PC-3 (cell line): Measurements from ENCODE around the gene FRMD5. TPM values are rescaled to one million over a fixed set of nuclear protein-coding genes. Genes with fewer than 3 reads are reported as not detected.

Source experiments
- ATAC-seq: fragments of 200-7000 bp; cut with Tn5 transposase; 2 replicates; pipeline ENCODE4 v1.9.1; 2020; ENCODE audit warnings: mild to moderate bottlenecking, moderate library complexity
- BruUV-seq: library from RNA; stranded (reverse); fragments of 400-500 nt; replicated peaks from 2 replicates; lab custom pipeline; 2021; lab: Mats Ljungman, UMichigan
- CTCF ChIA-PET: fragments of 300-600 bp; sonication (Branson Sonifier 250); formaldehyde crosslinking; loops from one replicate; lab custom pipeline; 2022; ENCODE audit warnings: antibody characterized with exemption; lab: Charles Lee
- POLR2A ChIA-PET: fragments of 300-600 bp; sonication (Branson Sonifier 250); formaldehyde crosslinking; loops from one replicate; lab custom pipeline; 2022; ENCODE audit warnings: antibody characterized with exemption; ENCODE audit not compliant: unreplicated experiment; lab: Charles Lee
- DNase-seq: peaks from one replicate; pipeline ENCODE4 v3.0.0-alpha.2; 2015
- H2AFZ ChIP-seq: fragments of 300-600 bp; sonication (generic); 2 replicates; pipeline ENCODE4 v1.6.0; 2016; ENCODE audit warnings: antibody characterized with exemption, low read length
- H3F3A ChIP-seq: fragments of 300-600 bp; sonication (generic); one replicate; pipeline ENCODE4 v1.6.0; 2017; ENCODE audit warnings: antibody characterized with exemption, low read length, control low read depth, mild to moderate bottlenecking; ENCODE audit not compliant: unreplicated experiment
- H3K27ac ChIP-seq: fragments of 300-600 bp; sonication (generic); 2 replicates; pipeline ENCODE4 v1.5.1; 2016; ENCODE audit warnings: mild to moderate bottlenecking, low read length
- H3K27me3 ChIP-seq: fragments of 300-600 bp; sonication (generic); 2 replicates; pipeline ENCODE4 v1.6.1; 2016; ENCODE audit warnings: low read length, mixed read lengths
- H3K36me3 ChIP-seq: fragments of 300-600 bp; sonication (generic); 2 replicates; pipeline ENCODE4 v1.6.1; 2016; ENCODE audit warnings: low read depth, mixed run types, low read length, mixed read lengths
- H3K4me1 ChIP-seq: fragments of 300-600 bp; sonication (generic); 2 replicates; pipeline ENCODE4 v1.5.1; 2016; ENCODE audit warnings: low read length; ENCODE audit not compliant: insufficient read depth
- H3K4me2 ChIP-seq: fragments of 300-600 bp; sonication (generic); 2 replicates; pipeline ENCODE4 v1.6.0; 2016; ENCODE audit warnings: low read length
- H3K4me3 ChIP-seq: fragments of 300-600 bp; sonication (generic); 2 replicates; pipeline ENCODE4 v1.5.1; 2016; ENCODE audit warnings: mild to moderate bottlenecking, low read length, mixed read lengths
- H3K79me2 ChIP-seq: fragments of 300-600 bp; sonication (generic); 2 replicates; pipeline ENCODE4 v1.6.1; 2017; ENCODE audit warnings: low read length, mixed read lengths
- H3K9ac ChIP-seq: fragments of 300-600 bp; sonication (generic); 2 replicates; pipeline ENCODE4 v1.6.0; 2016; ENCODE audit warnings: mild to moderate bottlenecking, low read length
- H3K9me2 ChIP-seq: fragments of 300-600 bp; sonication (generic); replicated peaks from 2 replicates; pipeline ENCODE4 v1.6.1; 2016; ENCODE audit warnings: mixed run types, low read length, mixed read lengths
- H3K9me3 ChIP-seq: fragments of 300-600 bp; sonication (generic); 2 replicates; pipeline ENCODE4 v1.6.1; 2016; ENCODE audit warnings: low read length, mixed read lengths
- H4K20me1 ChIP-seq: fragments of 300-600 bp; sonication (generic); 2 replicates; pipeline ENCODE4 v1.6.1; 2016; ENCODE audit warnings: low read length, mixed read lengths
- EZH2 ChIP-seq: fragments of 300-600 bp; sonication (generic); IDR thresholded peaks from one replicate; pipeline ENCODE4 v1.6.1; 2017; ENCODE audit warnings: antibody characterized with exemption, mild to moderate bottlenecking, low read length; ENCODE audit not compliant: unreplicated experiment
- EZH2phosphoT487 ChIP-seq: fragments of 300-600 bp; sonication (generic); IDR thresholded peaks from 2 replicates; pipeline ENCODE4 v1.6.1; 2018; ENCODE audit warnings: mild to moderate bottlenecking, antibody characterized with exemption, low read length, borderline replicate concordance
- intact Hi-C: fragments of 100-400 bp; cut with micrococcal nuclease; formaldehyde crosslinking; loops from 2 replicates; pipeline ENCODE4 v1.9.0; 2023
- total RNA-seq: library from RNA; depleted of rRNA; stranded (reverse); fragments of >200 nt; gene quantifications from 2 replicates; pipeline ENCODE4 v1.2.3, GENCODE V29; 2014
- TF ChIP-seq, protein P1 (sequence below): fragments of 300-600 bp; sonication (generic); conservative IDR thresholded peaks from 2 replicates; pipeline ENCODE4 v1.5.1; 2017; ENCODE audit warnings: antibody characterized with exemption, low read depth, mild to moderate bottlenecking, low read length

Gene FRMD5
- total RNA-seq, 1 experiment from 2014 or later = 8.7 TPM

DNA sequence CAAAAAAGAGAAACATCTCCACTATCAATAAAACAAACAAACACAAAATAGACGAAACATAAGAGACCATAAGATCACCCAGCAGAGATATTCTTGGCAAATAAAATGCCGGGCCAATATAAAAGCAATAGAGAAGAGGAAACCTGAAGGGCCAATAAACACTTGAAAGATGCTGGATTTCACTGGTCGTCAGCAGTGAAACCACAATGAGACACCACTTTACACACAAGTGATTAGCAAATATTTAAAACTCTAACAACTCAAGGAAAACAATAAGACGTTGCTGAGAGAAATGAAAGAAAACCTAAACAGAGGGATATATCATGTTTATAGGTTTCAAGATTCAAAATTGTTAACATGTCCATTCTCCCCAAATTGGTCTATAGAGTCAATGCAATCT is 219.7 kb downstream of the FRMD5 start:
- Histone ChIP-seq H3K36me3 (no peaks in the 10 kb centered on the region), H3K9ac (no peak overlapping the region), H3K4me3 (no peak overlapping the region), H3K27ac (no peak overlapping the region), H4K20me1 (no peaks in the 10 kb centered on the region), H3K9me3 (no peaks in the 10 kb centered on the region), H3K9me2 (no peaks in the 10 kb centered on the region), H3F3A (no peaks in the 10 kb centered on the region), H3K79me2 (no peaks in the 10 kb centered on the region), H3K27me3 (no peaks in the 10 kb centered on the region), H3K4me1 (no peaks in the 10 kb centered on the region), H3K4me2 (no peak overlapping the region), H2AFZ (no peak overlapping the region)
- ChIA-PET CTCF (no interaction called here), POLR2A (no interaction called here)
- intact Hi-C loops = no loop called here
- BruUV-seq = no TSS peak
- no peak for ATAC-seq
- TF ChIP-seq EZH2phosphoT487 = no peak
- TF ChIP-seq, protein P1, sequence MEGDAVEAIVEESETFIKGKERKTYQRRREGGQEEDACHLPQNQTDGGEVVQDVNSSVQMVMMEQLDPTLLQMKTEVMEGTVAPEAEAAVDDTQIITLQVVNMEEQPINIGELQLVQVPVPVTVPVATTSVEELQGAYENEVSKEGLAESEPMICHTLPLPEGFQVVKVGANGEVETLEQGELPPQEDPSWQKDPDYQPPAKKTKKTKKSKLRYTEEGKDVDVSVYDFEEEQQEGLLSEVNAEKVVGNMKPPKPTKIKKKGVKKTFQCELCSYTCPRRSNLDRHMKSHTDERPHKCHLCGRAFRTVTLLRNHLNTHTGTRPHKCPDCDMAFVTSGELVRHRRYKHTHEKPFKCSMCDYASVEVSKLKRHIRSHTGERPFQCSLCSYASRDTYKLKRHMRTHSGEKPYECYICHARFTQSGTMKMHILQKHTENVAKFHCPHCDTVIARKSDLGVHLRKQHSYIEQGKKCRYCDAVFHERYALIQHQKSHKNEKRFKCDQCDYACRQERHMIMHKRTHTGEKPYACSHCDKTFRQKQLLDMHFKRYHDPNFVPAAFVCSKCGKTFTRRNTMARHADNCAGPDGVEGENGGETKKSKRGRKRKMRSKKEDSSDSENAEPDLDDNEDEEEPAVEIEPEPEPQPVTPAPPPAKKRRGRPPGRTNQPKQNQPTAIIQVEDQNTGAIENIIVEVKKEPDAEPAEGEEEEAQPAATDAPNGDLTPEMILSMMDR = no peak
- TF ChIP-seq EZH2 = no peak
- DNase-seq = no peak

DNA sequence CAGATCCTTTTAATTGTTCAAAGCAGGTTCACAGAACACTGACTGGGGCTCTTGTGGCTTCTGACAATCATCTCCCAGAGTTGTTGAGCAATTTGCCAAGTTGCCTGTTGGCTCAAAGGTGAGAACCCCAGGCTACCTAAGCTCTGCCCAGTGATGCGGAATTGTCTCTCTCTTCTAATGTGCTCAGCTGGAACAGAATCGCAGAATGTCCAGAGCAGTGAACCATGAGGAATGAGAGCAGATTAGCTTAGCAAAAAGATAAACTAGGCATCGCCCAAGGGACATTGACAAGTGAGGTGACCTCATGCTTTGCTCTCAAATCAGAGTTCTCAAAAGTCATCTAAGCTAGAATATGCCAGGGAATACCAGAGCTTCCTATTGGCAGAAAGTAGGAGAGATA is 220.2 kb downstream of the FRMD5 start:
- Histone ChIP-seq H3K4me3 (no peak overlapping the region), H3K36me3 (no peaks in the 10 kb centered on the region), H3K4me1 (no peaks in the 10 kb centered on the region), H3K27me3 (no peaks in the 10 kb centered on the region), H3K27ac (no peak overlapping the region), H3K9me2 (no peaks in the 10 kb centered on the region), H4K20me1 (no peaks in the 10 kb centered on the region), H3F3A (no peaks in the 10 kb centered on the region), H2AFZ (no peak overlapping the region), H3K4me2 (no peak overlapping the region), H3K9me3 (no peaks in the 10 kb centered on the region), H3K9ac (no peak overlapping the region), H3K79me2 (no peaks in the 10 kb centered on the region)
- DNase-seq (no peak), ATAC-seq (no peak)
- TF ChIP-seq, protein P1 = no peak
- TF ChIP-seq EZH2phosphoT487 (no peak), EZH2 (no peak)
- intact Hi-C loops = no loop called here
- POLR2A ChIA-PET = no interaction called here
- CTCF ChIA-PET = no interaction called here
- BruUV-seq = no TSS peak

GRCh38 chr15:43969802-43970375 is 225.2 kb downstream of the FRMD5 start:
- Histone ChIP-seq H3F3A (no peaks in the 10 kb centered on the region), H2AFZ (no peak overlapping the region), H3K79me2 (no peaks in the 10 kb centered on the region), H3K4me2 (no peak overlapping the region), H3K36me3 (no peaks in the 10 kb centered on the region), H3K27me3 (no peaks in the 10 kb centered on the region), H3K9ac (no peak overlapping the region), H4K20me1 (no peaks in the 10 kb centered on the region), H3K9me3 (no peaks in the 10 kb centered on the region), H3K4me3 (no peak overlapping the region), H3K9me2 (no peaks in the 10 kb centered on the region), H3K4me1 (no peaks in the 10 kb centered on the region), H3K27ac (no peak overlapping the region)
- TF ChIP-seq EZH2 = no peak
- TF ChIP-seq EZH2phosphoT487 = no peak
- TF ChIP-seq, protein P1 = no peak
- intact Hi-C loops = no loop called here
- ATAC-seq (no peak), DNase-seq (no peak)
- ChIA-PET POLR2A (no interaction called here), CTCF (no interaction called here)
- no TSS peak for BruUV-seq
